ENCODE results near the gene LRRTM3.

LRRTM3 gene

GRCh38 chr10:66925896-66926715 is at the start of gene LRRTM3:
Gene LRRTM3, plus strand, starts transcription at chr10:66926036.
- peak; percentile 70 for DNase-seq

GRCh38 chr10:66877361-66877760 is 48.5 kb upstream of the LRRTM3 start:
- no peak for DNase-seq

- DNase-seq, result no peak
These were observed 45.5 kb upstream of the LRRTM3 start for GRCh38 chr10:66880292-66880691.

GRCh38 chr10:66880826-66881225 is 45.0 kb upstream of the LRRTM3 start:
- DNase-seq, result no peak

- DNase-seq, result no peak
These were observed 44.0 kb upstream of the LRRTM3 start for GRCh38 chr10:66881814-66882213.

- no peak for DNase-seq
These were observed 43.6 kb upstream of the LRRTM3 start for GRCh38 chr10:66882271-66882670.

- no peak for DNase-seq
These were observed 39.0 kb upstream of the LRRTM3 start for GRCh38 chr10:66886848-66887247.

- DNase-seq, result no peak
These were observed 37.6 kb upstream of the LRRTM3 start for GRCh38 chr10:66888237-66888636.

GRCh38 chr10:66892871-66893270 is 33.0 kb upstream of the LRRTM3 start:
- DNase-seq, result no peak

GRCh38 chr10:66910671-66911070 is 15.2 kb upstream of the LRRTM3 start:
- DNase-seq, result no peak

- DNase-seq, result no peak
These were observed 9.8 kb upstream of the LRRTM3 start for GRCh38 chr10:66916030-66916429.

GRCh38 chr10:66917104-66917503 is 8.7 kb upstream of the LRRTM3 start:
- DNase-seq, result no peak

GRCh38 chr10:66919248-66919647 is 6.6 kb upstream of the LRRTM3 start:
- no peak for DNase-seq

GRCh38 chr10:66924674-66925345 is 1.0 kb upstream of the LRRTM3 start:
- DNase-seq, result no peak

GRCh38 chr10:66925373-66925772 is 463 bp upstream of the LRRTM3 start:
- no peak for DNase-seq

- DNase-seq, result no peak
These were observed 1.0 kb downstream of the LRRTM3 start for GRCh38 chr10:66926841-66927240.

GRCh38 chr10:66927251-66927935 is 1.6 kb downstream of the LRRTM3 start:
- no peak for DNase-seq

GRCh38 chr10:66927971-66928770 is 2.3 kb downstream of the LRRTM3 start:
- peak; percentile 52 for DNase-seq

- no peak for DNase-seq
These were observed 2.9 kb downstream of the LRRTM3 start for GRCh38 chr10:66928776-66929175.

- no peak for DNase-seq
These were observed 3.5 kb downstream of the LRRTM3 start for GRCh38 chr10:66929375-66929774.

- no peak for DNase-seq
These were observed 5.6 kb downstream of the LRRTM3 start for GRCh38 chr10:66931340-66931948.

GRCh38 chr10:66931949-66932343 is 6.1 kb downstream of the LRRTM3 start:
- no peak for DNase-seq
